ENCODE data around the gene L3MBTL3. TPM values are rescaled to one million over a fixed set of nuclear protein-coding genes. Genes with fewer than 3 reads are reported as not detected.
"Not testable (repeated sequence)": the region's sequence is repeated elsewhere in the genome, so short reads cannot be mapped to it uniquely, and the experiment has no call there.

The L3MBTL3 gene
- total RNA-seq, 4 donors from 2014 or later, result 4.2 to 12.8 (median 6.2) TPM

DNA sequence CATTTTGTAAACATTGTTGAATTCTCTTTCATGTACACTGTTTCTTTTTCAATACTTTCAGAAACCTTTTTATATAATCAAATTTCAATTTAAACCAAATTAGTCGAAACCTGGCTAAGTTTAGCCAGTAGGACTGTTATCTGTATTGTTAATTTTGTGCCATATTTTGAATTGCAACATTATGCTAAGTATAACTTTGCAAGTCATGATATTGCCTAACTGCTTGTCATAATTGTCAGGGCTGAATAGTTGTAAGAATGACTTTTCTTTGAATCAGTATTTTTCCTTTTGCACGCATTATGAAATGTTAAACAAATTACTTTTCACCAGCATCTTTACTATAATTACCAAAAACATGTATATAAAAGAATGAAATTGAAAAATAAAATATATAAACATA lies 121.7 kb downstream of the L3MBTL3 start:
- Histone ChIP-seq H3K36me3 (peaks cover 14% of the 10 kb centered on the region), H3K9me3 (no peaks in the 10 kb centered on the region), H3K27me3 (no peaks in the 10 kb centered on the region), H3K27ac (no peak overlapping the region), H3K4me3 (no peak overlapping the region), H3K4me1 (no peaks in the 10 kb centered on the region)
- TF ChIP-seq, protein P1, sequence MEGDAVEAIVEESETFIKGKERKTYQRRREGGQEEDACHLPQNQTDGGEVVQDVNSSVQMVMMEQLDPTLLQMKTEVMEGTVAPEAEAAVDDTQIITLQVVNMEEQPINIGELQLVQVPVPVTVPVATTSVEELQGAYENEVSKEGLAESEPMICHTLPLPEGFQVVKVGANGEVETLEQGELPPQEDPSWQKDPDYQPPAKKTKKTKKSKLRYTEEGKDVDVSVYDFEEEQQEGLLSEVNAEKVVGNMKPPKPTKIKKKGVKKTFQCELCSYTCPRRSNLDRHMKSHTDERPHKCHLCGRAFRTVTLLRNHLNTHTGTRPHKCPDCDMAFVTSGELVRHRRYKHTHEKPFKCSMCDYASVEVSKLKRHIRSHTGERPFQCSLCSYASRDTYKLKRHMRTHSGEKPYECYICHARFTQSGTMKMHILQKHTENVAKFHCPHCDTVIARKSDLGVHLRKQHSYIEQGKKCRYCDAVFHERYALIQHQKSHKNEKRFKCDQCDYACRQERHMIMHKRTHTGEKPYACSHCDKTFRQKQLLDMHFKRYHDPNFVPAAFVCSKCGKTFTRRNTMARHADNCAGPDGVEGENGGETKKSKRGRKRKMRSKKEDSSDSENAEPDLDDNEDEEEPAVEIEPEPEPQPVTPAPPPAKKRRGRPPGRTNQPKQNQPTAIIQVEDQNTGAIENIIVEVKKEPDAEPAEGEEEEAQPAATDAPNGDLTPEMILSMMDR (IDR thresholded peaks at IDR 0.05), result no peak
- TF ChIP-seq EP300 (IDR thresholded peaks at IDR 0.05) (no peak), POLR2A (IDR thresholded peaks at IDR 0.05) (no peak), POLR2AphosphoS5 (IDR thresholded peaks at IDR 0.05) (no peak)
- 88% methylated on average over 2 of the region's 2 CpGs for WGBS
- DNase-seq (ENCODE audit: low spot score in 2 of 2), result no peak

GRCh38 chr6:130143709-130144108 lies 125.3 kb downstream of the L3MBTL3 start:
- WGBS, result 90% methylated on average over 3 of the region's 3 CpGs
- no peaks in the 10 kb centered on the region for H3K4me1 ChIP-seq
- no peaks in the 10 kb centered on the region for H3K27me3 ChIP-seq
- no peak for TF ChIP-seq EP300 (IDR thresholded peaks at IDR 0.05)
- no peak for TF ChIP-seq POLR2A (IDR thresholded peaks at IDR 0.05)
- no peak for TF ChIP-seq POLR2AphosphoS5 (IDR thresholded peaks at IDR 0.05)
- TF ChIP-seq, protein P1 (IDR thresholded peaks at IDR 0.05), result no peak
- H3K9me3 ChIP-seq, result no peaks in the 10 kb centered on the region
- H3K36me3 ChIP-seq, result peaks cover 2% of the 10 kb centered on the region
- no peak overlapping the region for H3K27ac ChIP-seq
- no peak for DNase-seq (ENCODE audit: low spot score in 2 of 2)
- no peak overlapping the region for H3K4me3 ChIP-seq

- WGBS, result 88% methylated on average over 3 of the region's 3 CpGs
- no peaks in the 10 kb centered on the region for H3K9me3 ChIP-seq
- TF ChIP-seq EP300 (IDR thresholded peaks at IDR 0.05) (no peak), POLR2AphosphoS5 (IDR thresholded peaks at IDR 0.05) (no peak), POLR2A (IDR thresholded peaks at IDR 0.05) (no peak)
- TF ChIP-seq, protein P1 (IDR thresholded peaks at IDR 0.05), result no peak
- DNase-seq (ENCODE audit: low spot score in 2 of 2), result no peak
- no peak overlapping the region for H3K27ac ChIP-seq
- no peaks in the 10 kb centered on the region for H3K27me3 ChIP-seq
- H3K36me3 ChIP-seq, result peaks cover 2% of the 10 kb centered on the region
- H3K4me3 ChIP-seq, result no peak overlapping the region
- H3K4me1 ChIP-seq, result no peaks in the 10 kb centered on the region
Measured at GRCh38 chr6:130147111-130147510, 128.7 kb downstream of the L3MBTL3 start.

DNA sequence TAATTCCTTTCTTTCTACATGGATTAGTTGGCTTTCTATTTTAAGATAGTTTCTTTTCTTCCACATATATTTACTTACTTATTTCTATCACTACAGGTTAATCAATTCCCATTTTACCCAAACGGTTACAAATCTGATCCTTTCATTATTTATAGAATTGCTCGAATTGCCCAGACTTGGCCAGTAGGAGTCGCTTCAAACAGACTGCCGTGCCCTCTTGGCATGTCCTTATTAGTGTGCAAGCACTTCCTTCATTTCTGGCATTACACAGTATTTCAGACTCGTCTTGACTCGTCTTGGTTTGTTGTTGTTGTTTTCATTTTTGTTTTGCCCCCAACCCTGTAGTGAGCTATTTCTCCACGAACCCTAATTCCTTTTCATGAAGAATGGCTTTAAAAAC lies 129.8 kb downstream of the L3MBTL3 start:
- peaks cover 2% of the 10 kb centered on the region for H3K36me3 ChIP-seq
- 86% methylated on average over 7 of the region's 7 CpGs for WGBS
- TF ChIP-seq POLR2AphosphoS5 (IDR thresholded peaks at IDR 0.05) (no peak), EP300 (IDR thresholded peaks at IDR 0.05) (no peak), POLR2A (IDR thresholded peaks at IDR 0.05) (no peak)
- TF ChIP-seq, protein P1 (IDR thresholded peaks at IDR 0.05), result no peak
- no peak overlapping the region for H3K27ac ChIP-seq
- H3K27me3 ChIP-seq, result no peaks in the 10 kb centered on the region
- H3K4me1 ChIP-seq, result no peaks in the 10 kb centered on the region
- no peak overlapping the region for H3K4me3 ChIP-seq
- no peak for DNase-seq (ENCODE audit: low spot score in 2 of 2)
- H3K9me3 ChIP-seq, result no peaks in the 10 kb centered on the region

- 86% methylated on average over 2 of the region's 2 CpGs for WGBS
- not testable (repeated sequence) for H3K36me3 ChIP-seq; H3K27me3 ChIP-seq; H3K9me3 ChIP-seq; H3K4me3 ChIP-seq; H3K27ac ChIP-seq; H3K4me1 ChIP-seq; DNase-seq (ENCODE audit: low spot score in 2 of 2)
Measured at GRCh38 chr6:130149016-130149415, 130.6 kb downstream of the L3MBTL3 start.

DNA sequence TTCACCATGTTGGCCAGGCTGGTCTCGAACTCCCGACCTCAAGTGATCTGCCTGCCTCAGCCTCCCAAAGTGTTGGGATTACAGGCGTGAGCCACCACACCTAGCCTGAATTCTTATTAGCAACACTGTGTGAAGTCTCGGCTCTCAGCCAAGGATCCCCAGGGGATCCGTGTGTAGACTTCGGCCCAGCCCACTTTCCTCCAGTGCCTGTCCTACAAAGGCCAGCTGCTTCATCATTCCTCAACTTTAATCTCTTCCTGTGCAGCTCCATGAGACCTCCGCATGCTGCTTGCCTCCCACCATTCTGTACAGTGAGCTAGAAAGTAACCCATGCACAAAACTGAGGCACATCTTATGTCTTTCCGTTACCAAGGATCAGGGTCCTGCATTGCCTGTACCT lies 132.5 kb downstream of the L3MBTL3 start:
- H3K9me3 ChIP-seq, result no peaks in the 10 kb centered on the region
- H3K4me1 ChIP-seq, result no peaks in the 10 kb centered on the region
- no peak overlapping the region for H3K27ac ChIP-seq
- TF ChIP-seq POLR2A (IDR thresholded peaks at IDR 0.05), result no peak
- TF ChIP-seq EP300 (IDR thresholded peaks at IDR 0.05), result no peak
- TF ChIP-seq POLR2AphosphoS5 (IDR thresholded peaks at IDR 0.05), result no peak
- TF ChIP-seq, protein P1 (IDR thresholded peaks at IDR 0.05), result no peak
- no peaks in the 10 kb centered on the region for H3K27me3 ChIP-seq
- WGBS, result 82% methylated on average over 8 of the region's 8 CpGs
- no peak for DNase-seq (ENCODE audit: low spot score in 2 of 2)
- no peaks in the 10 kb centered on the region for H3K36me3 ChIP-seq
- no peak overlapping the region for H3K4me3 ChIP-seq
